Hepatocyte (in vitro differentiated cells): ENCODE results near the gene ZNF532. TPM values are rescaled to one million over a fixed set of nuclear protein-coding genes. Genes with fewer than 3 reads are reported as not detected.

Experiments
- DNase-seq: peaks from one replicate; pipeline ENCODE4 v3.0.0-alpha.2; 2016; ENCODE audit warnings: low spot score
- H2AFZ ChIP-seq: fragments of 200-600 bp; sonication (generic); 2 replicates; pipeline ENCODE4 v1.6.0; 2016; ENCODE audit warnings: antibody characterized with exemption, mild to moderate bottlenecking
- H3K27ac ChIP-seq: fragments of 200-600 bp; sonication (generic); 2 replicates; pipeline ENCODE4 v1.5.1; 2016; ENCODE audit warnings: mild to moderate bottlenecking
- H3K27me3 ChIP-seq: fragments of 200-600 bp; sonication (generic); 2 replicates; pipeline ENCODE4 v1.6.1; 2016
- H3K36me3 ChIP-seq: fragments of 200-600 bp; sonication (generic); replicated peaks from 2 replicates; pipeline ENCODE4 v1.5.1; 2016; ENCODE audit warnings: low read depth; ENCODE audit not compliant: insufficient read depth
- H3K4me1 ChIP-seq: fragments of 200-600 bp; sonication (generic); 2 replicates; pipeline ENCODE4 v1.5.1; 2016; ENCODE audit warnings: mild to moderate bottlenecking, moderate library complexity; ENCODE audit not compliant: insufficient read depth
- H3K4me2 ChIP-seq: fragments of 200-600 bp; sonication (generic); 2 replicates; pipeline ENCODE4 v1.6.0; 2016
- H3K4me3 ChIP-seq: fragments of 200-600 bp; sonication (generic); 2 replicates; pipeline ENCODE4 v1.5.1; 2016; ENCODE audit warnings: mild to moderate bottlenecking
- H3K79me2 ChIP-seq: fragments of 200-600 bp; sonication (generic); 2 replicates; pipeline ENCODE4 v1.6.0; 2017; ENCODE audit warnings: mild to moderate bottlenecking
- H3K9me2 ChIP-seq: fragments of 200-600 bp; sonication (generic); replicated peaks from 2 replicates; pipeline ENCODE4 v1.6.0; 2017; ENCODE audit warnings: mild to moderate bottlenecking; ENCODE audit not compliant: insufficient read depth
- H3K9me3 ChIP-seq: fragments of 200-600 bp; sonication (generic); 2 replicates; pipeline ENCODE4 v1.5.1; 2016; ENCODE audit warnings: low read depth, mild to moderate bottlenecking
- H4K20me1 ChIP-seq: fragments of 200-600 bp; sonication (generic); 2 replicates; pipeline ENCODE4 v1.6.0; 2016; ENCODE audit warnings: mild to moderate bottlenecking; ENCODE audit not compliant: insufficient read depth, poor library complexity, severe bottlenecking
- EZH2 ChIP-seq: fragments of 200-600 bp; sonication (generic); IDR thresholded peaks from 2 replicates; pipeline ENCODE4 v1.6.1; 2016; ENCODE audit warnings: antibody characterized with exemption, mild to moderate bottlenecking, borderline replicate concordance
- EZH2phosphoT487 ChIP-seq: fragments of 200-600 bp; sonication (generic); IDR thresholded peaks from one replicate; pipeline ENCODE4 v1.6.1; 2018; ENCODE audit warnings: antibody characterized with exemption, mild to moderate bottlenecking, low read depth, moderate library complexity; ENCODE audit not compliant: unreplicated experiment, severe bottlenecking
- WGBS: methylation state at CpG from one replicate; pipeline ENCODE4 v1.1.6; 2016; ENCODE audit warnings: low lambda C conversion rate; ENCODE audit errors: missing lambda C conversion rate; 5-methylcytosine and 5-hydroxymethylcytosine counted together
- polyA plus RNA-seq: library from polyadenylated mRNA; unstranded; fragments of >200 nt; fragmentation: Nextera tagmentation; extraction: Ambion mirVana; gene quantifications from 2 replicates; pipeline ENCODE4 v1.2.1, GENCODE V29; 2016
- total RNA-seq: library from RNA; depleted of rRNA; stranded (reverse); fragments of >200 nt; gene quantifications from 2 replicates; pipeline ENCODE4 v1.2.3, GENCODE V29; 2014
- TF ChIP-seq, protein P1 (sequence below): fragments of 200-600 bp; sonication (generic); IDR thresholded peaks from 2 replicates; pipeline ENCODE4 v1.5.1; 2016; ENCODE audit warnings: antibody characterized with exemption, mild to moderate bottlenecking; ENCODE audit not compliant: poor library complexity

The ZNF532 gene
- total and polyA plus RNA-seq, 2 experiments from 2014 or later = 15.9 to 36.5 TPM

DNA sequence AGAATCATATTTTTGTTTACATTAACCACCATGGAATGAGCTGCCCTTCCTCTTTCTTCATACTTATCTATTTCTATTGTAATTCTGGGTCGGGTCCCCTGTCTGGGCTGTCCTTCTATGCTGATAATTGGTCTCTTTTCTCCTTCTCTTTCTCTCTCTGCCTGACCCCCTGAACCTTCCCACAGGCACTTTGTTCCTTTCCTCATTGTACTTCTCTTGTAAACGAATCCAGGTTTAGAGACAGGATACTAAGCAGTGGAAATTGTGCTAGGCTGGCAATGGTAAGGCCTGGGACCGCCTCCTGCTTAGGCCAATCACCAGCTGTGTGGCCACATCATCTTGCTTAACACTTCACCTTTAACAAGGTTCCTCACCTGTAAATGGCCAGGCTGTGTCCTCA is 137.0 kb downstream of the ZNF532 start:
- Histone ChIP-seq H4K20me1 (no peaks in the 10 kb centered on the region), H3K27ac (no peak overlapping the region), H3K9me3 (no peaks in the 10 kb centered on the region), H3K9me2 (no peaks in the 10 kb centered on the region), H3K79me2 (no peaks in the 10 kb centered on the region), H3K36me3 (no peaks in the 10 kb centered on the region), H3K27me3 (no peaks in the 10 kb centered on the region), H2AFZ (no peak overlapping the region), H3K4me1 (no peaks in the 10 kb centered on the region), H3K4me3 (no peak overlapping the region), H3K4me2 (no peak overlapping the region)
- no peak for DNase-seq
- TF ChIP-seq EZH2 (no peak), EZH2phosphoT487 (no peak)
- TF ChIP-seq, protein P1, sequence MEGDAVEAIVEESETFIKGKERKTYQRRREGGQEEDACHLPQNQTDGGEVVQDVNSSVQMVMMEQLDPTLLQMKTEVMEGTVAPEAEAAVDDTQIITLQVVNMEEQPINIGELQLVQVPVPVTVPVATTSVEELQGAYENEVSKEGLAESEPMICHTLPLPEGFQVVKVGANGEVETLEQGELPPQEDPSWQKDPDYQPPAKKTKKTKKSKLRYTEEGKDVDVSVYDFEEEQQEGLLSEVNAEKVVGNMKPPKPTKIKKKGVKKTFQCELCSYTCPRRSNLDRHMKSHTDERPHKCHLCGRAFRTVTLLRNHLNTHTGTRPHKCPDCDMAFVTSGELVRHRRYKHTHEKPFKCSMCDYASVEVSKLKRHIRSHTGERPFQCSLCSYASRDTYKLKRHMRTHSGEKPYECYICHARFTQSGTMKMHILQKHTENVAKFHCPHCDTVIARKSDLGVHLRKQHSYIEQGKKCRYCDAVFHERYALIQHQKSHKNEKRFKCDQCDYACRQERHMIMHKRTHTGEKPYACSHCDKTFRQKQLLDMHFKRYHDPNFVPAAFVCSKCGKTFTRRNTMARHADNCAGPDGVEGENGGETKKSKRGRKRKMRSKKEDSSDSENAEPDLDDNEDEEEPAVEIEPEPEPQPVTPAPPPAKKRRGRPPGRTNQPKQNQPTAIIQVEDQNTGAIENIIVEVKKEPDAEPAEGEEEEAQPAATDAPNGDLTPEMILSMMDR = no peak
- WGBS = 64% methylated on average over 3 of the region's 3 CpGs

GRCh38 chr18:59002974-59003594 is 138.4 kb downstream of the ZNF532 start:
- Histone ChIP-seq H3K36me3 (no peaks in the 10 kb centered on the region), H3K4me2 (no peak overlapping the region), H3K4me3 (no peak overlapping the region), H2AFZ (no peak overlapping the region), H3K27ac (no peak overlapping the region), H3K9me3 (no peaks in the 10 kb centered on the region), H3K27me3 (no peaks in the 10 kb centered on the region), H4K20me1 (no peaks in the 10 kb centered on the region), H3K79me2 (no peaks in the 10 kb centered on the region), H3K9me2 (no peaks in the 10 kb centered on the region), H3K4me1 (no peaks in the 10 kb centered on the region)
- WGBS = 86% methylated on average over 7 of the region's 7 CpGs
- no peak for DNase-seq
- TF ChIP-seq EZH2phosphoT487 (no peak), EZH2 (no peak)
- TF ChIP-seq, protein P1 = no peak

GRCh38 chr18:59005262-59005661 is 140.6 kb downstream of the ZNF532 start:
- Histone ChIP-seq H4K20me1 (no peaks in the 10 kb centered on the region), H3K79me2 (no peaks in the 10 kb centered on the region), H3K27ac (no peak overlapping the region), H3K4me1 (no peaks in the 10 kb centered on the region), H3K27me3 (no peaks in the 10 kb centered on the region), H3K36me3 (no peaks in the 10 kb centered on the region), H3K9me2 (no peaks in the 10 kb centered on the region), H2AFZ (no peak overlapping the region), H3K9me3 (no peaks in the 10 kb centered on the region), H3K4me3 (no peak overlapping the region), H3K4me2 (no peak overlapping the region)
- TF ChIP-seq EZH2phosphoT487 = no peak
- TF ChIP-seq EZH2 = no peak
- TF ChIP-seq, protein P1 = no peak
- peak; percentile 38 for DNase-seq
- 62% methylated on average over 3 of the region's 3 CpGs for WGBS
